SKM-1 (cell line): ENCODE measurements around the gene ARHGAP6.

Experiments
- DNase-seq: peaks from one replicate; lab custom pipeline; 2025; ENCODE audit not compliant: unreplicated experiment; lab: John Stamatoyannopoulos, UW

ARHGAP6 gene

GRCh38 chrX:11190745-11191510, 474.8 kb downstream of the ARHGAP6 start:
- DNase-seq, result no peak

DNA sequence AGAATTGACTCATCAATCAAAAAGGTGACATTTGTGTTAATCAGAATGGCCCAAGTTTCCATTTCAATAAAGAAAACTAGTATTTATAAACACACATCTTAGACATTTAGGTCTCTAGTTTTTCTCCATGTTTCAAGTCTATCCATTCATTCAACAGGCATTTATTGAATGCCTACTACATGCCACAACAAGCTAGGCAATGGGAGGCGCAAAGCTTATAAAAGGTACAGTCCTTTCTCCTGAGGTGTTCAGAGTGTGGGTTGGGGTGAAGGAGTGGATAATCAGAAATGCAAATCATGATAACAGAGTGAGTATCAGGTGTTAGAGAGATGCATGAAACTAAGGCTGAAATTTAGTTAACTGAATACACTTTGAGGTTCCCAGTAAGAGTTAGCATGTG, 476.6 kb downstream of the ARHGAP6 start:
- DNase-seq, result no peak

GRCh38 chrX:11188664-11189063, 477.1 kb downstream of the ARHGAP6 start:
- DNase-seq, result no peak

DNA sequence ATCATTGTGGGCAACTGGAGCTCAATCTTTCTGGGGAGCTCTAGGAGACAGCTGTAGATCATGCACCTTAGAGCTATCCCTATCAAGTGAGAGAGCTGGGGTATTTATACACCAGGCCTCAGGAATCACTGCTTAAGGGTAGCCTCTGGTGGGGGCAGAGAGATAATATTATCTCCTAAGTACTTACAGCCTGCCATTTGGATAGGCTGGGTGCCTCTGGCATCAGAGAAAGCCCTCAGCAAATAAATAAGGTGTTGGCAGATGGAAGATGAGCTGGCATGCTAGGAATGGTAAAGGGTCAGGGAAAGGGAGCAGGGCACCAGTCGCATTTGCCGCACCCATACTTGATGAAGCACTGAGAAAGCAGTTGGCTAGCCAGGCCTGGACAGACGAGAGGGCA, 478.7 kb downstream of the ARHGAP6 start:
- DNase-seq, result no peak

GRCh38 chrX:11185861-11186260, 479.9 kb downstream of the ARHGAP6 start:
- DNase-seq, result no peak

DNA sequence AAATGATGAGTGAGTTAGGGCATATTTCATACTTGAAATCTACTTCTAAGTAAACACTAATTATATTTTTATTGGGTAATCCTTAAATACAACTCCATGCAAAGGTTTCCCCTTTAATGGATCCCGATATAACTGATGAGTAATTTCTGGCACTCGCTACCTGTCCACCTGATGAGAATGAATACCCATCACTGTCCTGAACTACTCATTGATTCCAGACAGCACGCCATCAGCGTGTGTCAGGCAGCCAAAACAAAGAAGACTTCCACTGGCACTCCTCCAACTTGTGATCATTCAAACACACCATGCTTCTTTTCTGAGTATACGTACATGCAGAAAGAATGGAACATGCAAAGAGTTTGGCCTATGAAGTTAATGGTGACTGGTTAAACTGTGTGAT, 485.1 kb downstream of the ARHGAP6 start:
- no peak for DNase-seq

- DNase-seq, result no peak
These were observed 493.3 kb downstream of the ARHGAP6 start for GRCh38 chrX:11172415-11172814.

DNA sequence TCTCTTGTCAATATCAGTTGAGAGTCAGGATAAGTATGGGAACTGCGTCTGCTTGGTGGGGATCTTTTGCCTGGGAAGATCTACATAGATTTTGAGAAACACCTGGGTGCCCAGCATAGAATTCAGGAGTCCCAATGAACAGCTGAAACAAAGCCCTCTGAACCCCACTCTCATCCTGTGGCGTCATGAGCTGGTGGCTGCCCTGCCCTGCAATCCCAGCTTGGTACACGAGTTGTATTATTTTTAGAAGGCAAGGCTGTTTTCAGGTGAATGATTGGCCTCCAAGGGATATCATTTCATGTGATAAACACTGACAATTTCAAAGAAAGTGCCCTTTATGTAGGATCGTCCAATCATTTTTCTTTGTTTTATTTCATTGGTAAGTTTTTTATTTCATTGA, 493.8 kb downstream of the ARHGAP6 start:
- no peak for DNase-seq

GRCh38 chrX:11164433-11164832, 501.3 kb downstream of the ARHGAP6 start:
- DNase-seq, result no peak

DNA sequence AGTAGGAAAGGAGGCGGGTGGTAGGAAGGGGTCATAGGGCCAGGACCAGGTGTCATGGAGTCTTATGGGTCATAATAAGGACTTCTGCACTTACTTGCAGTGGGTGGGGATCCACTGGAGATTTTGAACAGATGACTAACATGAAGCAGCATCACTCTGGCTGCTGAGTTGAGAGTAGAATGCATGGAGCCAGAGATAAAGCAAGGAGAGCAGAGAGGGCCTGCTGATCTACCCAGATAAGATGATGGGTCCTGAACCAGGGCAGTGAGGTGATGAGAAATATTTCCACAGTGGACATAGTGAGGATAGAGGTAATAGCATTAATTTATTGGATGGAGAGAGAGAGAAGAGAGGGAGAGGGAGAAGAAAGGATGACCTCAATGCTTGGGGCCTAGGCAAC, 506.6 kb downstream of the ARHGAP6 start:
- DNase-seq, result no peak

GRCh38 chrX:11151799-11152559, 513.7 kb downstream of the ARHGAP6 start:
- no peak for DNase-seq

- no peak for DNase-seq
These were observed 517.3 kb downstream of the ARHGAP6 start for GRCh38 chrX:11148401-11148800.

DNA sequence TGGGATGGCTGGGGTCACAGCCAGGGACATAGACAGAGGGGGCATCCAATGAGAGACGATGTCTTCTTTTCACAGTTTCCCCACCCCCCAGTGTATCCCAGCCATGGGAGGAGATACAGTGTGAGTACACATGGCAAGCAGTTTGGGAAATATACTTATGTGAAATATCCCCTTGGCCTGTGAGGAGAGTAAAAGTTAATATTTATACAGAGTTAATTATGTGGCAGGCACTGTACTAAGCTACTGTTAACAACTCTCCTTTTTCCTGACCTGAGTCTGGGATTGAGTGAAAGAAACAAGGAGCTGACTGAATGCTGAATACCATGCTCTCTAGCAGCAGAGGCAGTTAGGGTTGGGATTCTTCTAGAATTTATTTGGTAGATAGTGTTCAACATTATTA, 519.3 kb downstream of the ARHGAP6 start:
- no peak for DNase-seq

GRCh38 chrX:11143931-11144678, 521.6 kb downstream of the ARHGAP6 start:
- peak; percentile 33 for DNase-seq

DNA sequence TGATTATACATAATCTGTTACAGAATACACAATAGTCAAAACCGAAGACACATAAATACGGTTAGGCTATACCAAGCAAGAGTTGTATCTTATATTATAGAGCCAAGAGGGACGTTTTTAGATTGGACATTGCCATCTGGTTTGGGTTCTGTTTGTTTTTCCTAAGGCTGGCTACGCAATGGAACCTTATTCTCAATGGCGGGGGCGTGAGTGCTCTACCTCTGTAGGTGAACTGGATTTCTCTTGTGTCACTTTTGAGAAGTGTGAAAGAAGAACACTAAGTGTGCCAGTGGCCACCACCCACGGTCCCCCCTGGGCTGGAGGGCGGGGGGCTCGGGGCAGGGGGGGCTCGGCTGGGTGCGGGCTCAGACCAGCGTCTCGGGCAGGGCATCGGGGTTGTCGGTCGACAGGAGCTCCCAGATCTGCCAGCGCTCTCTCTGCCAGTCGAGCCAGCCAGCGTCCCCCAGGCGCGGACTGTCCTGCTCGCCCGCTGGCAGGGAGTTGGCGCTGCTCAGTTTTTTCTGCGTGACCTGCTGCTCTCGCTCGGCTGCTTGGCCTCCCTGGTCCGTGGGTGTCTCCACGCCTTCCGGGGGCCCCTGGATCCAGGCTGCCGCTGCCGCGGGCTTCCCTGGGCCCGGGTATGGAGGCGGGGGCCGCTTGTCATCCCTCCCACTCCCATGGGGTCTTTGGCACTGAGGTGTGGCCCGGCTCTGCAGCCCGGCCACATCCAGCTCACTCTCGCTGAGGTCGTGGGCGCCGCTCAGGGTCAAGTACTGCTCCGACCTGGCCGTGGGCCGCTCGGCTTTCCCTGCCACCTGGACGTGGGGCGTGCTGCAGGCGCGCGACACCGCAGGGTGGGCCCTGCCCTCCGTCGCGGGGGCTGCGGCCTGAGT, 527.0 kb downstream of the ARHGAP6 start:
- no peak for DNase-seq

- DNase-seq, result no peak
These were observed 528.1 kb downstream of the ARHGAP6 start for GRCh38 chrX:11137543-11138139.

DNA sequence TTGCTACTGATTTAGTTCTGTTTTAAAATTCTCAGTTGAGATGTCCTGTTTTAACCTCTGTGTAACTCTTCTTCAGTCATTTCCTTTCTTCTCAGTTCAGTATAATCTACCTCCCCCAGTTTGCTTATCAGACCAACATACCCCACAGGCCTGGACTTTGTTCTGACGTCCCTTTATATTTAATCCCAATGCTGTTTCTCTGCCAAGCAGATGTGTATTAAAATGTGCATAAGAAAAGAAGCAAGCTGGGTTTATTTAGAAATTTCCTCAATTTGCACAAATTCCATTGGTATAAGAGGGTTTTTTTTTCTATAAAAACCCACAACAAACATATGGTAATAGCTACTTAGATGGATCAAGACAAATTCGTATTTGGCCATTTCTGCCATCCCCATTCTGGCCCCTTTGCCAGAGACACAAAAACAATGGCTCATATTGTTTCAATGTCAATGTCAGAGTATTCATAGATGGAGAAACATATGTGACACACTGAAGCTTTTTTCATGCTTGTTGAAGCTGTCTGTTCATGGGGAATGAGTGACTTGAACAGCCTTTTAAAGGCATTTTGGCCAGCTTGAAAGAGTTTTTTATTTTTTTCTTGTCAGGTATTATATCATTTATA, 530.0 kb downstream of the ARHGAP6 start:
- no peak for DNase-seq

DNA sequence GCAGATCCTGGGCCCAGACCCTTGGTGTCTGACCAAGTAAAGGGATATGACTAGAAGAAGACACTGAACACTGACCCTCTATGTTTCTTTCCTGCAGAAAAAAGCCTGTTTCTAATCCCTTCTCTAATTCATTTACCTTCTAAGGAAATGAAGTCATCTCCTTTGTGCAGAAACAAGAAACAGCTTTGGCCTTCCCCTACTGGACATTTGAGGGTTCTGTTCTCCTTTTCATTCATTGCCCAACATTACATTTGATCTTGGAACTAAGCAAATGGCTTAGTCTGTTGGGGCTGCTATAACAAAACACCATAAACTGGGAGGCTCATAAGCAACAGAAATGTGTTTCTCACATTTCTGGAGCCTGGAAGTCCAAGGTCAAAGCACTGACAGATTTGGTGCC, 534.6 kb downstream of the ARHGAP6 start:
- no peak for DNase-seq

DNA sequence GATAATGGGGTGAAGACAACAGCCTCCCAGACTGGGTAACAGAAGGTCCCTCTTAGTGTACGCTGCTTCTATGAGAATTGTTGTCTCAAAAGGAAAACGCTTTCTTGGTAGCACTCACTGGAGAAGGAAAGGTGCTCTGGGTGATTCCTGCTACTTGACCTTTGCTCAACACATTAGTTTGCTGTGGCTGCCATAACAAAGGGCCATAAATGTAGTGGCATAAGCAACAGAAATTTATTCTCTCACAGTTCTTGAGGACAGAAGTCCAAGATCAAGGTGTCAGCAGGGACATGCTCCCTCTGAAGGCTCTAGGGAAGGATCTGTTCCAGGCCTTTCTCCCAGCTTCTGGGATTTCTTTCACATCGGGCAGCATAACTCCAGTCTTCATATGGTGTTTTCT, 535.6 kb downstream of the ARHGAP6 start:
- no peak for DNase-seq

GRCh38 chrX:11129534-11130105, 536.1 kb downstream of the ARHGAP6 start:
- DNase-seq, result no peak
